Stimulated activated CD4-positive, alpha-beta T cell treated with anti-CD3 and anti-CD28 coated beads, Interleukin-4, amount 100 ng/mL, for 24 hours (primary cell): ENCODE data around the gene ZYX.
A peak's percentile ranks its signal among the peaks of the same experiment; 100 is the strongest.

ENCODE experiments used
- DNase-seq: peaks from one replicate; pipeline ENCODE4 v3.0.0-alpha.2; 2020

The ZYX gene

GRCh38 chr7:143380646-143381426 is at the start of gene ZYX:
ZYX (plus strand) TSS chr7:143381345; CDS start chr7:143381572, 227 bp downstream.
- DNase-seq: peak; percentile 86

GRCh38 chr7:143334244-143334643 is 46.9 kb upstream of the ZYX start:
- DNase-seq: no peak

GRCh38 chr7:143337216-143337615 is 43.9 kb upstream of the ZYX start:
- no peak for DNase-seq

GRCh38 chr7:143341842-143342241 is 39.3 kb upstream of the ZYX start:
- DNase-seq: no peak

- DNase-seq: no peak
Measured at GRCh38 chr7:143343596-143343995, 37.5 kb upstream of the ZYX start.

GRCh38 chr7:143345428-143345900 is 35.7 kb upstream of the ZYX start:
- peak; percentile 69 for DNase-seq

GRCh38 chr7:143346018-143346417 is 35.1 kb upstream of the ZYX start:
- no peak for DNase-seq

- DNase-seq: no peak
Measured at GRCh38 chr7:143347950-143348349, 33.2 kb upstream of the ZYX start.

- no peak for DNase-seq
Measured at GRCh38 chr7:143351060-143351459, 30.1 kb upstream of the ZYX start.

GRCh38 chr7:143351574-143351973 is 29.6 kb upstream of the ZYX start:
- no peak for DNase-seq

- DNase-seq: no peak
Measured at GRCh38 chr7:143352531-143353002, 28.6 kb upstream of the ZYX start.

GRCh38 chr7:143354376-143354775 is 26.8 kb upstream of the ZYX start:
- DNase-seq: no peak

- DNase-seq: no peak
Measured at GRCh38 chr7:143354965-143355364, 26.2 kb upstream of the ZYX start.

- DNase-seq: no peak
Measured at GRCh38 chr7:143355450-143356385, 25.4 kb upstream of the ZYX start.

- no peak for DNase-seq
Measured at GRCh38 chr7:143356414-143357050, 24.6 kb upstream of the ZYX start.

- no peak for DNase-seq
Measured at GRCh38 chr7:143358626-143359025, 22.5 kb upstream of the ZYX start.

- no peak for DNase-seq
Measured at GRCh38 chr7:143359771-143360353, 21.3 kb upstream of the ZYX start.

GRCh38 chr7:143360788-143361551 is 20.2 kb upstream of the ZYX start:
- no peak for DNase-seq

GRCh38 chr7:143361552-143362130 is 19.5 kb upstream of the ZYX start:
- DNase-seq: no peak

- no peak for DNase-seq
Measured at GRCh38 chr7:143362131-143363015, 18.8 kb upstream of the ZYX start, which contains the start of gene FAM131B. FAM131B (minus strand) TSS chr7:143362713; CDS start chr7:143362603, 110 bp downstream.
